Measurements from ENCODE around the gene PPDPF.
"Not testable (repeated sequence)": the region's sequence is repeated elsewhere in the genome, so short reads cannot be mapped to it uniquely, and the experiment has no call there.

The PPDPF gene

DNA sequence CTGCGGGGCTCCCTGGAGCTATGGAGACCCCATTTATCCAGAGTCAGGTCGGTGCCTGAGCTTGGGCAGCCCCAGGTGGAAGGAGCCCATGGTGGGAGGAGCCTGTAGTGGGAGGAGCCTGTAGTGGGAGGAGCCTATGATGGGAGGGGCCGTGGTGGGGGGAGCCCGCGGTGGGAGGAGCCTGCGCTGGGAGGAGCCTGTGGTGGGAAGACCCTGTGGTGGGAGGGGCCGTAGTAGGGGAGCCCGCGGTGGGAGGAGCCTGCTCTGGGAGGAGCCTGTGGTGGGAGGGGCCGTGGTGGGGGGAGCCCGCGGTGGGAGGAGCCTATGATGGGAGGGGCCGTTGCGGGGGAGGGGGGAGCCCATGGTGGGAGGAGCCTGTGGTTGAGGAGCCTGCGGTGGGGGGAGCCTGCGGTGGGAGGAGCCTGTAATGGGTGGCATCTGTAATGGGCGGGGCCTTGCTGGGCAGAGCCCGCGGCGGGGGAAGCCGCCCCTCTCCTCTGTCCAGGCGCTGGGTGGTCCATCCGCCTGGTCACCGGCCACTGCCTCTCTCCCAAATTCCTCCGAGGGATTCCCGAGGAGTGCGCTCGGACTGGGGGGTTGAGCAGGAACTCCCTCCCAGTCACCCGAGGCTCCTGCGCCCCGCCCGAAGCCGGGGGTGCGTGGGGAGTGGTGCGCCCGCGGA is 32.8 kb downstream of the PPDPF start:
- DNase-seq, result peak; percentile 26 to 53

DNA sequence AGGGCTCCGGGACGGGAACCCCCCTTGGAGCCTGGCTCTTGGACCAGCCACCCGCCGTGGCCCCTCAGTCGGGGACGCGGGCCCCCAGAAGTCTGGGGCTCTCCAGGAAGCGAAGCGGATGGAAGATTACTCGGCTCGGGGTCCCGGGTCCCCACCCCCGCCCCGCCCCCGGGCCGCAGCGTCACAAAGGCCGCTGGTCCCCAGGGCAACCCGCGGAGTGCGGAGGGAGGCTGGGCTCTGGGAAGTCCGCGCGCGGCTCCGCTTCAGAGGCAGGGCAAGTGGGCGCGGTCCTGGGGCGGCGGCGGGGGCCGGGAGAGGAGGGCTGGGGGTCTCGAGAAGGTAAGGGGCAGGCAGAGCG is 33.3 kb downstream of the PPDPF start, which contains the start of gene FNDC11:
Gene FNDC11 (plus strand): TSS at position 227 of the 358 bp plus-strand sequence. CDS start 1,505 bp downstream, outside the sequence.
- DNase-seq, result no peak

DNA sequence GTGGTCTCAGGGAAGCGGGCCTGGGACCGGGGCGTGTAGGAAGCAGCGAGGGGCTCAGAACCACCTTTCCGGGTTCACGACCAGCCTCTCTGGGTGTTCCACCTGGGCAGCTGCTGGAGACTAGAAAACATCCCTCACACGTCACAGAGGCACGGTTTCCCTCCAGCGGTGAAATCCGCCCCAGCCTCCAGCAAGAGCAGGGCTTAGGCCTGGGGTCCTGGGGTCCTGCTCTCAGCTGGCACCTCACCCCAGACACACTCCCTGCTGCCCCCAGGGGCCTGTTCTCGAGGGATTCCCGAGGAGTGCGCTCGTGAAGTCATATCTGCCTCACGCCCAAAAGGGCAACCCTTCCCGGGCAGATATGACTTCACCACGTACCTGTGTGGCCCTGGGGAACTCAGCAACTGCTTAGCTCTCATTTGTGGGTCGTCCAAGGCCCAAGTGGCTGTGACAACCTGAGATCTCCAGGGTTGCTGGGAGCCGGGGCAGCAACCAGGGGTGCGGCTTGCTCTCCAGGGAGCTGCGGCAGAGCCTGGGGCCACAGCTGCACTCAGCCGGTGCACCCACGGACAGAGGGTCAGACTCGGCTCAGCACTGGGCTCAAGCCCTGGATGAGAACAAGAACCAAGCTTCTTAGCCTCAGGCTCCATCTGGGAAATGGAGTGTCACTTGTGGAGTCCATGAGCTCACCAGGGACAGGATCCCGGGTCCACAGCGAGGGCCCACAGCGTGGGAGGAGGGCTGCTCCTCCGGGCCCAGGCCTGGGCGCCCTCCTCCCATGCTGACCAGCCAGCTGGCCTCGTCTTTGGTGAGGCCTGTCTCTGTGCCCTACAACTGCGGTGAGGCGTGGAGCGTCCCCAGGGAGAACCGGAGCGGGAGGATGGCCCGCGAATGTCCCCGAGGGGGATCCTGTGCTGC is 34.1 kb downstream of the PPDPF start:
- DNase-seq, result no peak

DNA sequence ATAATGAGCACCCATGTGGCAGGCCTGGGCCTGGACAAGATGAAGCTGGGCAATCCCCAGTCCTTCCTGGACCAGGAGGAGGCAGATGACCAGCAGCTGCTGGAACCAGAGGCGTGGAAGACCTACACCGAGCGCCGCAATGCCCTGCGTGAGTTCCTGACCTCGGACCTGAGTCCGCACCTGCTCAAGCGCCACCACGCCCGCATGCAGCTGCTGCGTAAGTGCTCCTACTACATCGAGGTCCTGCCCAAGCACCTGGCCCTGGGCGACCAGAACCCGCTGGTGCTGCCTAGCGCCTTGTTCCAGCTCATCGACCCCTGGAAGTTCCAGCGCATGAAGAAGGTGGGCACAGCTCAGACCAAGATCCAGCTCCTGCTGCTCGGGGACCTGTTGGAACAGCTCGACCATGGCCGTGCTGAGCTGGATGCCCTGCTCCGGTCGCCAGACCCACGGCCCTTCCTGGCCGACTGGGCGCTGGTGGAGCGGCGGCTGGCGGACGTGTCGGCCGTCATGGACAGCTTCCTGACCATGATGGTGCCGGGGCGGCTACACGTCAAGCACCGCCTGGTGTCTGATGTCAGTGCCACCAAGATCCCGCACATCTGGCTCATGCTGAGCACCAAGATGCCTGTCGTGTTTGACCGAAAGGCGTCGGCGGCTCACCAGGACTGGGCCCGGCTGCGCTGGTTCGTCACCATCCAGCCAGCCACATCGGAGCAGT is 35.3 kb downstream of the PPDPF start:
- DNase-seq, result no peak

DNA sequence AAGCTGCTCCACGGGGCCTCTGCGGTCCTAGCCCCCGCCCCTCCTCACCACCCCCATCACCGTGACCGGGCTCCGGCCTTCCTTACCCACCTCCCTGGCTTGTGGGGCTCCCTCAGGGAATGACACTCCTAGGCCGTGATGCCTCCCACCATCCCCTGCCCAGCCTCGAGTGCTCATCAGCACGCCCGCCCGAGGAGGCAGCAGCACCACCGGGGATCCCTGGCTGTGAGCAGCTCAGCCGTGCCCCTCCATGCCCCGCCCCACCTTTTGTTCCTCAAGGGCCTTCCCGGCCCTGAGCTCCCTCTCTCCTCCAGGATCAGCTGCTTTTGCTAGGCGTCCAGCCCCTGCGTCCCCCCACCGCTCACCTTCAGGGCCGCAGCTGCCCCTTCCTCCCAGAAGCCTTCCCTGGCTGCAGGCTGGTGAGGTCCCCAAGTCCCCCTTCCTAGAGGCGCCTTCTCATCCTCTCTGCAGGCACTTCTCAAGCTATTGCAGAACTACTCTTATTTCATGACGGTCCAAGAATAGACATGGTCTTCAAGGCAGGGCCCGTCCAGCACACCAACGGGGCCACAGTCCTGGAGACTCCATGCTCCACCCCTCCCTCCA is 36.4 kb downstream of the PPDPF start:
- DNase-seq, result no peak

DNA sequence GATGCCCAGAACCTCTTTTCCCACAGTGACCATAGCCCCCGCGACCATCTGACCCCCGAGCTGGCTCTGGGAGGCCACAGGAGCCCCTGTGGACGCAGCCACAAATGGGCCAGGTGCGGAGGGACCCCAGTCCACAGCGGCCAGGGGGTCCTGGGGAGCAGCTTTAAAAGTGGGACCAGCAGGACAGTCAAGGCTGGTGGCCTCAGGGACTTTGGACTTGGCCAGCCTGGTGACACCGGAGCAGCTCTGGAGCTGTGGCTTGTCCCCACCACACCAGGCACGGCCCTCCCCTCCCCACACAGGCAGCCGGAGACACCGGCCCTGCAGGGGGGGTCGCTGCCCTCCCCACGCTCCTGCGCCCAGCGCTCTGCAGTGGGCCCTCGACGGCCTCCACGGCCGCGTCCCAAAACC is 36.9 kb downstream of the PPDPF start:
- DNase-seq, result no peak

DNA sequence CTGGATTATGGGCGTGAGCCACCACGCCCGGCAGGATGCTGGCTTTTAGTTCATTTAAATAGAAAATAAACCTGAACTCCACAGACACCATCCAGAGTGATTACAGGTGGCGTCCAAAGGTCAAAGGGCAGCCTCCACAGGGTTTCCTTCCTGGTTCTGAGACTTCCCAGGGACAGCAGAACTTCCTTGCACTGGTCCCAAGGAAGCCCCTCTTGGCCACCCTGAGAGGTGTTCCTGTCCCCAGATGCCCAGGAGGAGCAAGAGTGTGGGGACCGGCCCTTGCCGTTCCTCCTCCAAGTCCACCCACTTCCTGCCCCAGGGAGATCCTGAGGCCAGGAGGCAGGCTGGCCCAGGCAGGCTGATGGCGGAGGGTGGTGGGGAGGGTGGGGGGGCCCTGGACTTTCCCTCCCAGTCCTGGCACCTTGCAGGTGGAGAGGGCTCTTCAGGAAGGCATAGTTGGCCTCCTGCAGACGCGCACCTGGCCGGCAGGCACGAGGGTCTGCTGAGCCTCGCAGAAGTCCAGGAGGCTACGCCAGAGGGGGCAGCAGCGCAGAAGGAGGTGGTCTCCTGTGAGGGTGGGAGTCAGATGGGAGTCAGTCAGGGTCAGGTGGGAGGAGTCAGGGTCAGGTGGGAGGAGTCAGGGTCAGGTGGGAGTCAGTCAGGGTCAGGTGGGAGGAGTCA is 38.4 kb downstream of the PPDPF start:
- DNase-seq, result no peak

DNA sequence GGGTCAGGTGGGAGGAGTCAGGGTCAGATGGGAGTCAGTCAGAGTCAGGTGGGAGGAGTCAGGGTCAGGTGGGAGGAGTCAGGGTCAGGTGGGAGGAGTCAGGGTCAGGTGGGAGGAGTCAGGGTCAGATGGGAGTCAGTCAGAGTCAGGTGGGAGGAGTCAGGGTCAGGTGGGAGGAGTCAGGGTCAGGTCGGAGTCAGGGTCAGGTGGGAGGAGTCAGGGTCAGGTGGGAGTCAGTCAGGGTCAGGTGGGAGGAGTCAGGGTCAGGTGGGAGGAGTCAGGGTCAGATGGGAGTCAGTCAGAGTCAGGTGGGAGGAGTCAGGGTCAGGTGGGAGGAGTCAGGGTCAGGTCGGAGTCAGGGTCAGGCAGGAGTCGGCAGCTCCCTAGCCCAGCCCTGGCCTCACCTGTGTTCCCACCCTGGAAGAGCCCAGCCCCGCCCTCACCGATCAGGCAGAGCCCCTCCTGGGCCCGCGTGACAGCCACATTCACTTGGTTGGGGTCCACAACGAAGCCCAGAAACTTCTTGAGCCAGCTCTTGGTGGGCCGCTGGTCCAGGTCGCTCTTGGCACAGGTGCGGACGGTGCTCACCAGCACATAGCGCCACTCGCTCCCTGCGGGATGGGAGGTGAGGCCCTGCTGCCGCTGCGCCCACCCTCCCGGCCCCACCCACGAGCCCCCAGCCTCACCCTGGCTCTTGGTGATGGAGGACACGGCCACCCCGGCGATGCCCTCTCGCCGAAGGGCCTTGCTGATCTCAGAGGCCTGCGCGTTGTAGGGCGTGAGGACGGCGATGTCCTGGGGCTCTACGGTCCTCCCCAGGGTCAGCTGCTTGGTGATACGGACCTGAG is 39.1 kb downstream of the PPDPF start:
- not testable (repeated sequence) for DNase-seq

DNA sequence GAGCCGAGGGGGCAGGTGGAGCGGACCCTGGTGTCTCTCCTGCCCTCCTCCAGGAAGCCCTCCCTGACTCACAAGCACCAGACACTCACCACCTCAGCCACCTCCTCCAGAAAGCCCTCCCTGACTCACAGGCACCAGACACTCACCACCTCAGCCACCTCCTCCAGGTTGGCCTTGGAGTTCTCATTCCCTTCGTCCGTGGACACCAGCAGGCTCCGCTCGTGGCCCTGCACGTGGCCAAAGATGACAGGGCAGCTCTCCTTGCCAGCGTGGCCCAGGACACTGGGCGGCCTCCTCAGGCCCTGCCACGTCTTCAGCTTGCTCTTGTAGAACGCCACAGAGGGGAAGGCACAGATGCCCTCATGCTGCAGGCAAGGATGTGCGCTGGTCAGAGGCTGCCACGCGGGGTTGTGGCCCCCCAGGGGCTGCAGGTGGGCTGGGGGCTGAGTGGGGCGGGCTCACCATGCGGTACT is 39.8 kb downstream of the PPDPF start:
- no peak for DNase-seq

DNA sequence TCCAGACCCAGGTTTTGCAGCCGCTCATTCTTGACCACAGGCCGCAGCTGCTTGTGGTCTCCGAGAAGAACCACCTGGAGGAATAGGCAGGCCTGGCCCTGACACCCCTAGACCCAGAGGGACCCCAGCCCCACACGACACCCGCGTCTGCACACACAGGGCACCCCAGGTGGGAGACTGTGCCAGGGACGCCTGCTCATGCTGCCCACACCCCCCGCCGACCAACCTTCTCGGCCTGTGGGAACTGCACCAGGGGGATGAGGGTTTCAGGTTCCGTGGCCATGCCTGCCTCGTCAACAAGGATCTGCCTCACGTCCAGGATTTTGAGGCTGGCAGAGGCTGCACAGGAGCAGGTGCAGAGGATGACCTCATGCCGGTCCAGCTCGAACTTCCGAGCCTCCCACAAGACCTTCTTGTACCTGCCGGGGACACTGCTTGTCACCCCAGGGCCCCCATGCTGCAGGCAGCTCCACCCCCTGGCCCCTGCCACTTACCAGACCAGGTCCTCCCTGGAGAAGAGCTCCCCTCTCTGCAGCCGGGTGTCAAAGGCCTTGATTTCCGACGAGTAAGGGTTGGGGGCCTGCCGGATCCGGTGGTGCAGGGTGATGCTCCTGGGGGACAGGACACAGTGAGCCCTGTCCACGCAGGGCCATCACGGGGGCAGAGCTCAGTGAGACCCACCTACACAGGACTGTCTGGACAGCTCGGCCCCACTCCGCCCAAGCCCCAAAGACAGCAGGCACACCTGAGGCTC is 40.5 kb downstream of the PPDPF start:
- no peak for DNase-seq

DNA sequence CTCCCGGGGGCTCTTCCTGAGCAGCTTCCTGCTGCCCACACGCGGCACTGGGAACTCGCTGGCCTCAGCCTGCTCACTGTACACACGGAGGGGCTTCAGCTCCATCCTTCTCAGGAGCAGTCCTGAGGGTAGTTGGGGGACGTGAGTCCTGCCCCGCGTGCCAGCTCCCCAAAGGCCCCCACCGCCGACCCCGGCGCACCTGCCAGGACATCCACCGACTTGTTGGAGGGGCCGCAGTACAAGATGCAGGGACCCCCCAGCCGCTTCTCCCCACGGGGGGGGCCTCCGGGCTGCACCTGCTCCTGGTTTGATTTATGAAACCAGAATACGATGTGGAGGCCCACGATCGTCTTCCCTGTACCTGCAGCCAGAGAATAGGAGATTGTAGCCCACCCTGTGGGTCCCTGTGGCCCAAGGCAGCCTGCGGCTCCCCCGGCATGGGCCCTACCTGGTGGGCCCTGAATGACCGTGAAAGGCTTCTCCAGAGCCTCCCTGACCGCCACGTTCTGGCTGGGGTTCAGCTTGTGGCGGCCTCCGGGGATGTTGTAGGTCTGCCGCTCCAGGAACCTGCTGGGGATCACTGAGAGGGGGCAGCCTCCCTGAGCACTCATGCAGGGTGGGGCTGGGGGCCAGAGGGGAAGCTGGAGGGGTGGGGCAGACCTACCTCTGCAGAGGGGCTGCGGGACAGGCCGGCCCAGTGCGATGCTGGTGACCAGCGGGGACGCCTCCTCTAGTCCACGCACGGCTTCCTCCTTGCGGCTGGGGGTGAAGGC is 41.2 kb downstream of the PPDPF start:
- DNase-seq, result no peak

DNA sequence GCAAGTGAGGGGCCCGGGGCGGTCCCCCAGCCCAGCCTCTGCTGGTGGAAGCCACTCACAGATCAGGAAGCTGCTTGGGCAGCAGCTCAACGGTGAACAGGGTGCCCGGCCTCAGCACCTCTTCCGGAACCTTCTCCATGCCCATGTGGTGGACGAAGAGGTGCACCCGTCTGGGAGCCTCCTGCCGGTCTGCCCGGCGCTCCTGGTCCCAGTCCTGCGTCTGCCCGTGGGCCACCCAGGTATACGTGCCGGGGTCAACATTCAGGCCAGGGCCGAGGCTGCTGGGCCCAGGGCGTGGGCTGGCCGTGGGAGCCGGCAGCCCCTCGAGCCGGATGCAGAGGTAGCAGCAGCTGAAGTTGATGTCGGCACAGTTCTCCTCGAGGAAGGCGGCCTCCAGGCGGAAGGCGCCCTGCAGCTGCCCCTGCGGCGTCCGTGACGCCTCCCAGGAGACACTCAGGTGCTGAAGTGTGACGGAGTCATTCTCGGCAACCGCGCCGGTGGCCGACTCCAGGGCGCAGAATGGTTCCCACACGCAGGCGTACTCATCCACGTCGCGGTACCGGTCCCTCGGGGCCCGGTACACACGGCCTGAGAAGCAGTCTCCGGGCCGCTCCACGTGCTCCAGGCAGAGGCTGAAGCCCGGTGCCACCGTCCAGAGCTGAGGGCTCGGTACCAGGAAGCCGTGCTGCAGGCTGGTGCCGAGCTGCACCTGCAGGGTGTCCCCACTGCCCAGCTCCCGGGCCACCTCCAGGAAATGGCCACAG is 42.1 kb downstream of the PPDPF start:
- no peak for DNase-seq

DNA sequence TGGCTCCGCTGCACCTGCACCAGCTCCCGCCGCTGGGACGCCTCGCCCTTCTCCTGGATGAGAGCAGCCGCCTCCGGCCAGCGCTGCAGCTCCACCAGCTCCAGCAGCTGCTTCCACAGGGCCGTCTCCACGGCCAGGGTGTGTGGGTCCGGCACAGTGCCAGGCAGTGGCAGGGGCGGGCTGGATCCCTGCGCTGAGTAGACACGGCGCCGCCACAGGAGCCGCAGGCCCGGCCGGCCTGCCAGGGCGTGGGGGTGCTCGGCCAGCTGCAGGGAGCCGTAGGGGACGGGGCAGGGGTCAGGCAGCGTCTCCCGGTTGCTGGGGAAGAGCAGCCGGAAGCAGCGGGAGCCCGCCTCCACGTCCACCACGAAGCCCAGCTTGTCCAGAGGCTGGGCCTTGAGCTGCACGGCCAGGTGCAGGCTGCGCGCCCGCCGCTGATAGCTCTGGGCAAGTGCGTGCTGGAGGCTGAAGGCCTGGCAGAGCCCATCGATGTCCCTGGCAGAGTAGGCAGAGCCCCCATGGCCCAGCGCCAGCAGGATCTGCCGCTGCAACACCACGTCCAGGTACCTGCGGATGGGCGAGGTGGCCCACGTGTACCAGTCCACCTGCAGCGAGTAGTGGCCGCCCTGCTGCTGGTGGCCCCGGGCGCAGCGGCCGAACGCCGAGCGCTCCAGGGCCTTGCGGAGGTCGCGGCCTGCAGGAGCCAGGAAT is 42.8 kb downstream of the PPDPF start:
- no peak for DNase-seq

DNA sequence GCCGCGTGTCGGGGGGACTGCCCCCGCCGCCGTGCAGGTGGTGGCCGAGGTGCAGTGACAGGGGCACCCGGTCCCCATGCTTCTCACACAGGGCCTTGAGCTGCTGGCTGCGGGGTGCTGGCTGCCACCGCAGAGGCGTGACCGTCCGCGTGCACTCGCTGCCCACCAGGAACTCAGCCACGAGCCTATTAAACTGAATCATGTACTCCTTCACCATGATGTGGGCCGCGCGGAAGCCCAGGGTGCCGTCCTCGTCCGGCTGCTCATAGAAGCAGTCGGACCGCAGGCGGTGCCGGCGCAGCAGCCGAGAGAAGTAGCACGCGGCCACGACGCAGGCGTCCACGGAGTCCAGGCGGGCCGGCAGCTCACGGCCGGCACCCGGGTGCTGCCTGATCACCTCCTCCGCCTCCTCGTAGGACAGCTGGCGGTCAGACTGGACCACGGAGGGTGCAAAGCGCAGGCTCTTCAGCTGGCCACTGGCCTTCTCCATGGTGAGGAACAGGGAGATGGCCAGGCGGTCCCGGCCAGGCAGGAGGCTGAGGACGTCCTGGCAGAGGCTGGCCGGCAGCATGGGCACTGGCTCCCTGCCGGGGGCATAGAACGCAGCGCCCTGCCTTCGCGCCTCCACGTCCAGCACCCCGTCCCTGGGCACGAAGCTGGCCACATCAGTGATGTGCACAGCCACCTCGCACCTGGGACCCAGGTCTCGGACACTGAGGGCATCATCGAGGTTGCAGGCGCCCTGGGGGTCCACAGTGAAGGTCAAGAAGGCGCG is 43.7 kb downstream of the PPDPF start:
- no peak for DNase-seq

DNA sequence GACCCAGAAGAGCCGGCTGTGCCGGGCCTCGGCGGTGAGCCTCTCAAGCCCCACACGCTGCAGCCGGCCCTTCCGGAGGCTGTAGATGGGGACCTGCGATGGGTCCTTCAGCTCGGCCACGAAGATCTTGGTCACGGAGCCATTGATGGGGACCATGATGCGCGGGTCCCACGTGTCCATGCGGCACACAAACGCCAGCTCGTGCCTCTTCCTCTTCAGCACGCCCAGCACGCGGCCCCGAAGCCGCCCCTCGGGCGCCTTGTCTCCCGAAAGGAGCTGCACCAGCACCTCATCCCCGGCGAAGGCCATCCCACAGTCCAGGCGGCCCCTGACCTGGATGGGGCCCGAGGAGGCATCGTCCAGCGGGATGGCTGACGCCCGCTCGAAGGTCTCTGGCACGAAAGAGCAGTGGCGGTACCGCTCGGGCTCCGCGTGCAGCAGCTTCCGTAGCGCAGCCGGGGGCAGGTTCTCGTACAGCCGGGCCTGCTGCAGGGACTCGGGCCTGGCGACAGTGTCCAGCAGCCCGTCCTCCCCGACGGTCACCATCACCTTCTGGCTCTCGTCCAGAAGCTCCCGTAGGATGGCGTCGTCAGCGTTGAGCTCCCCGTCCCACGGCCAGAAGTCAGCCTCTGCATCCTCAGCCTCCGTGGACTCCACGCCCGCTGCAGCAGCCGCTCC is 44.6 kb downstream of the PPDPF start:
- DNase-seq, result no peak

DNA sequence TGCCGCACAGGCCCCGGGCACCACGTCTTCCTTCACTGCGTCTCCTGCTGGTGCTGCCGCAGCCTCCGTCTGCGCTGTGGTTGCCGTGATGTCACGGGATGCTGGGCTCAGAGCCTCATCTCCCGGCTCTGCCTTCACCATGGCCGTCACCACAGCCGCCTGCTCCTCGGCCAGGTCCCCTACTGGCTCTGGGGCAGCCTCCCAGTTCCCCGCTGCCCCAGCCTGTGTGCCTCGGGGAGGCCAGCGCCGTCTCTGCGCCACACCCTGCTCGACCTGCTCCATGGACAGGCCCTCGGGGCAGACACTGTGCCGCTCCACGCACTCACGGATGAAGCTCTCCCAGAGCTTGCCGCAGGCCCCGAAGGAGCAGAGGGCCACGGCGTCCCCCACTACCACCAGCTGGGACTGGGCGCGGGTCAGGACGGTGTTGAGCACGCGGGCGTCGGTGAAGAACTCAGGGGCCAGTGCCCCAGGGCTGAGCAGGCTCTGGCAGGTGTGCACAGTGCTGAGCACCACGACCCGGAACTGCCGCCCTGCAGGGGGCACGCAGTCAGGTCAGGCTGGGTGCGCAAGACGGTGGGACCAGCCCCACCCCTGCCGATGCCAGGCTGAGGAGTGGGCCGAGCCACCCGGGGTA is 45.3 kb downstream of the PPDPF start:
- no peak for DNase-seq

All from NCI-H446 (cell line).